NCI-H226 (cell line): ENCODE data around the gene NTMT1.
A peak's percentile ranks its signal among the peaks of the same experiment; 100 is the strongest.

Source experiments
- DNase-seq: peaks from one replicate; pipeline ENCODE4 v3.0.0-alpha.2; 2015

NTMT1 gene

DNA sequence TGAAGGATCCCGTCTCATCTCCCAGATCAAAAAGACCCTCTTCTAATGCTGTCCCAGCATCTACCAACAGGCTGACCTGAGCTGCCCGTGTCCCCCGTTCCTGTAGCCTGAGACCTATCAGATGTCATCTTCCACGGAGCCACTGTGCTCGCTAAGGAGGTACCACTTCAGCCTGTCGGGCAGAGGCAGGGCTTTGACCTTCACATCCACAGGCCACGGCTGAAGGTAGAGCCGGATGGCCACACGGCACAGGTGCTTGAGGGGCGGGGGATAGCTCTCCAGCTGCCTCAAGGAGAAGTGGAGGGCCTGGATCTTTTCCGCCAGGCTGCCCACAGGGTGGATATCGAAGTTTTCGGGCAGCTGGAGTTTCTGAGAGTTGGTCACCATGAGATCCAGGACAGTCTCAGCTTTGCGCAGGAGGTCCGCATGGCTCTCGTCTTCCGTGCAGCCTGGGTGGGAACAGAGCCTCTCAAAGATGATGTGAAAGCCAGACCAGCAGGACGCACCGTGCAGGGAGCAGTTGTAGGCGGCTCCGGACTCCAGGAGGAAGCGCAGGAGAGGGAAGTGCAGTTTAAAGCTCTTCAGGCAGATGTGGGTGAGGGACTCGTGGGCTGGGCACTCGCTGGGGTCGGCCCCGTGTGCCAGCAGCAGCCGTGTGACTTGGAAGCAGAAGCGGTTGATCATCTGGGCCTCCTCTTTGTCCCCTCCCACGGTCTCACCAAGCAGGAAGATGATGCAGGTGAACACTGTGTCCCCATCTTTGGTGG, 11.9 kb downstream of the NTMT1 start:
- DNase-seq, result no peak

DNA sequence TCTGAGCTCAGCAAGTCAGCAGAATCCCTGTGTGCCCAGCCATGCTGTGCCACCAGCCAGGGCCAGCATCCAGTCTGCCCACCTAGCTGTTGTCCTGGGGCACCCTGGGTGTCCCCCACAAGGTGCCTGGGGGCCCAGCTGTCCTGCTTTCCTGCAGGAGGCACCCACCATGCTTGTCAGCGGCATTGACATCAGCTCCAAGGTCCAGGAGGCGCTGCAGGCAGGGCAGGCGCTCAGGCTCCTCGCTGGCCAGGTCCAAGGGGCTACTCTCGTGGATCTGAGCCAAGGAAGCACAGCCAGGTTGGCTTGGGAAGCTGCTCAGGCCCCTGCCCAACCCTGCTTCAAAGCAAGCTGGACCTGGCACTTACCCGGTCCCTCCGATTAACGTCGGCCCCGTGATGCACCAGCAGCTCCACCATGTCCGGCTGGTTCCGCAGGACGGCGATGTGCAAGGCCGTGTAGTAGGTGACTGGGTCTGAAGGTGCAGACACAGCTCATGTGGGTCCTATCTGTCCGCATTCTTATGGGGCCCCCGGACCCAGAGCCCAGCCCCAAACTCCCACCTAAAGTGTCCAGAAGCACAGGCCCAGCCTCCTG, 13.2 kb downstream of the NTMT1 start:
- no peak for DNase-seq

GRCh38 chr9:129639756-129640085, 13.8 kb downstream of the NTMT1 start:
- DNase-seq, result no peak

DNA sequence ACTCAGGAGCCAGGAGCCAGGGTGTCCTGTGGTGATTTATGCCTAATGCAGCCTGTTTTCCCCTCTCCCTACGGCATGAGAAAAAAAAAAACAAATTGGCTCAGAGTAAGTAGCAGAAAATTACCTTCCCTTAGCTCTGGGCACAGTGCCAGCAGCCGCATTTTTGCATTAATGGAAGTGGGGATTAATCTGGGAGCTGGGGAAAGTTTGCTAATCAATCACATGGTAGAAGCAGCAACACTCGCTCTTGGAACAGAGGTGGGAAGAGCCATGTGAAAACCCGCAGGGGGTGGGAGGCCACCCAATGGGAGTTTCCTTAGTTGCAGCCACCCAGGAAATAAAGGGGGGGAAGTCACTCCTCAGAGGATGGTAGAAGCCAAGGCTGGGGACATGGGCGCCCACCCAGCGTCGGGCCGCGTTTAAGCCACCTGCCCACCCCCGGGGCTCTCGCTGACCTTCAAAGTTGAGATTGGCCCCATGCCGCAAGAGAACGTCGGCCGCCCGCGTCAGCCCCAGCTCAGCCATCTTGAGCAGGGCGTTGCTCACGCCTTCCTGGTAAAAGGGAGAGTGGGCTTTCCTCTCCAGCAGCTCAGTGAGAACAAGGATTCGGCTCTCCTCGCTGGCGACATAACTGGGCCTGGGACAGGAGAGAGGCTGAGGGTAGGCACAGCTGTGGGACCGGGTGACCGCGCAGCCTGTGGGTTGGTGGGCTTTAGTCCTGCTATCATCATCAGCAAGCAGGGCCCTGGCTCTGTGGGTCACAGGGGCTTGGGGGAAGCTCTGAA, 14.3 kb downstream of the NTMT1 start:
- DNase-seq, result no peak

DNA sequence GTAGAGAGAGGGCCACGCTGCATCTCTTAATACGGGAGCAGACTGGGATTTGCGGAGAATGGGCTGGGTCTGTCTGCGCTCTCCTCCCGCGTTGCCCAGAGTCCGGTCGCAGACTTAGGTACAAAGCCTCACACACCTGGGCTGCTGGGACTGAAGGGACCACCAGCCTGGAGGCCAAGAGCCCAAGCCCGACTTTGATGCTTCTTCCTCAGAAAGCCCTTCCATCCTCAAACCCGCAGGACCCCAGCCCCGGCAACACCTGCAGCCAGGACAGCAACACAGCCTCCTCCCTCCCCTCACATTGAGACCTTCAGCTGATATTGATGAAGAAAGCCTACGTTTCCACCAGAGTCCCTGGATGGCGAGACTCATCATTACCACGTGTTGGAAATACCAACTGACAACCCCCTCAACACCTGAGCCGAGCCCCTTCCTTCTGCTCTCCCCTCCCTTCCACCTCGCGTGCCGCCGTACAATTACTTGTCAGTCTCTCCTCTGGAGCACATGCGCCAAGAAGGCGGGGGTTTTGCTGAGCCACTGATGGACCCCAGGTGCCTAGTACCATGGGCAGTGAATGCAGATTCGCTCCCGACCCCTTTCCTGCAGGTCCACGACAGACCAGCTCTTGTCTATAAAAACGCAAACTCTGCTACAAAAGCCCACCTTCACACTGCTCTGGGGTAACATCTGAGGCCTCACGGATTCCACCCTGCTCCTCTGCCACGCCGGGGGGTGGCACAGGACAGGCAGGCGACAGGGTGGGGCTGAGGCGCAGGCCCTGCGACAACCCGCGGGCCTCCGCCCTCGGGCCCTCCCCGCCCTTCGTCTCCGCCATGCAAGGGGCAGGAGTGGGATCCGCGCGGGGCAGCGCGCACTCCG, 15.1 kb downstream of the NTMT1 start:
- DNase-seq, result no peak

DNA sequence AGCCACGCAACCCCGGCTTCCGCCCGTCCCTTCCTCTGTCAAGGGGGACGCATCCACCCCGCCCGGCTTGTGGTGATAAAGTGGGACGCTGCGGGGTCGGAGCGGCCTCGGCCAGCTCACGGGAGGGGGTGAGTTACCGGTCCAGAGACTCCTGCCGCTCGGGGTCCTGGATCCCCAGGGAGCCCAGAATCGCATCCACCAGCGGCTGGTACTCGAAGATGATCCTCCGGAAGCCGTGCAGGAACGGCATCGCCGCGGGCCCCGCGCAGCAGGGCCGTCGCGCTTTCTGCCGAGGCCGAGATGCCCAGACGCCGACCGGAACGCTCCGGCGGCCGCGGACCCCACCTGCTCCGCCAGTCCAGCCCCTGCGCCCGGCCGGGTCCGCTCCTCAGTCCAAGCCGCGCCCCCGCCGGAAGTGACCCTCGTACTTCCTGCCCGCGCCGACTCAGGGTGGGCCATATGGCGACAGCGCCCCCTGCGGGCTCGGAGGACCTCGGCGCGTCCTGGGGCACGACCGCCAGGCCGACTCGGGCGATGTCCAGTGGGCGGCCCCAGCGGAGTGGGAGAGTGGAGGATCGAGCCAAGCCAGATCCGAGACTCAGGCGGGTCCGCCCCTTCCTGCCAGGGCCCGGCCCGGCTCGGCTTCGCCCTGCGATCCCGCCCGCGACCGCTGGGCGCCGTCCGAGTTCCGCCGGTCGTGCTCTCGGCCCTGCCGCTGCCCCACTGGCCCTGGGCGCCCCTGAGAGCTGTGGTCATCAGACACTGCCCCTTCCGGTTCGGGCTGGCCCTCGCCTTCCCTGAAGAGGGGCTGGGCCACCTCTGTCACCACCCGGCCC, 16.0 kb downstream of the NTMT1 start, which contains the start of gene ASB6:
ASB6 (minus strand) TSS at position 402 of the 836 bp plus-strand sequence; CDS start at position 250, 152 bp downstream.
- peak; percentile 91 for DNase-seq

DNA sequence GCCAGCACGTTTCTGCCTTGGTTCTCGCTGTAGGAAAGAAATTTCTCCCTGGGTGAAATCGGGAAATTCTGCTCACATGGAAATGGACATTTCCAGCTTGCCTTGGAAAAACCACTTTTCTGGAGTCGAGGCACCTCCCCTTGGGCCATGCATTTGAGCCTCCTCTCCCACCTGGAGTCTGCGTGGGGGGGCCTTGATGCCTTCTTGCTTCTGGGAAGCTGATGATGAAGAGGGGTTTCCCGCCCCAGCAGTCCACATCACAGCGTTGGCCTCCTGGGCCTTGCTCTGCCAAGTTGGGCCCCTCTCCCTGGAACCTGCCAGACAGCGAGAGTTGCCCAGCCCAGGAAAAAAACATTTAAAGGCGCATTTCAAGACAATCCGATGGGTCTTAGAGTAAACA, 17.7 kb downstream of the NTMT1 start:
- no peak for DNase-seq

DNA sequence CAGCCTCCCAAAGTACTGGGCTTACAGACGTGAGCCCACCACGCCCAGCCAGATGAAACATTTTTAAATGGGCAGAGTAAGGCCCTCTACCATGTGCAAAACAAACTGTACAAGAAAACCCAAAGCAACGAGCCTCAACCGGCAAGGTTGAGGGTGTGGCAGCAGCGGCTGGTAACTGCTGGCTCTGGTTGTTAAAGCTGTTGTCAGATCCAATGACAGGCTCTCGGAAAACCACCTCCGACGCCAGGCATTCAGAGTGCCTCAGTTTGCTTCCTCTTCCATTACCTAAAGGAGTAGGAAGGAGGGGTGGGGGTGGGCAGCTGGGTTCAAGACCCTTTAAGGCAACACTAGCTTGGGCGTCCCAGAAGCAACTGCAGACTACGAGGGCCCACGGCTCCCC, 18.4 kb downstream of the NTMT1 start:
- DNase-seq, result no peak

- no peak for DNase-seq
Measured at GRCh38 chr9:129644902-129645301, 18.9 kb downstream of the NTMT1 start.

DNA sequence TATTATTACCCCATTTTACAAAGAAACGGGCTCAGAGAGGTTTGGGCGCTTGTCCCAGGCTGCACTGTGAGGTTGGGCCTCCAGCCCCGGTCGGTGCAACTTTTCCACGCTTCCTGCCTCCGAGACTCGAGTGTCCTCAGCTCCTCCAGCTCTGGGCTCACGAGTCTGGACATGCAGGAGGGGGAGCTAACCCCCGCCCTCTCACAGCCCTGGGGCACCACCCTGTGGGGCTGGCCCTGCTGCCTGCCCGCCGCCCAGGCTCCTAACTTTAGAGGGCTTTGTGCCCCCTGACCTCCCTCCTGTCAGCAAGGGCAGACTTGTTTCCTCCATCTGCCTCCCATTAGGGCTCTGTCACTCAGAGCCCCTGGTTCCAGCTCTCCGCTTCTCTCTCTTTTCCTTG, 20.3 kb downstream of the NTMT1 start:
- no peak for DNase-seq

- DNase-seq, result no peak
Measured at GRCh38 chr9:129646654-129647053, 20.7 kb downstream of the NTMT1 start.

GRCh38 chr9:129647635-129648034, 21.7 kb downstream of the NTMT1 start:
- no peak for DNase-seq

- DNase-seq, result no peak
Measured at GRCh38 chr9:129648092-129648763, 22.3 kb downstream of the NTMT1 start.

GRCh38 chr9:129648764-129649115, 22.8 kb downstream of the NTMT1 start:
- no peak for DNase-seq

- DNase-seq, result no peak
Measured at GRCh38 chr9:129649726-129650679, 24.0 kb downstream of the NTMT1 start.

DNA sequence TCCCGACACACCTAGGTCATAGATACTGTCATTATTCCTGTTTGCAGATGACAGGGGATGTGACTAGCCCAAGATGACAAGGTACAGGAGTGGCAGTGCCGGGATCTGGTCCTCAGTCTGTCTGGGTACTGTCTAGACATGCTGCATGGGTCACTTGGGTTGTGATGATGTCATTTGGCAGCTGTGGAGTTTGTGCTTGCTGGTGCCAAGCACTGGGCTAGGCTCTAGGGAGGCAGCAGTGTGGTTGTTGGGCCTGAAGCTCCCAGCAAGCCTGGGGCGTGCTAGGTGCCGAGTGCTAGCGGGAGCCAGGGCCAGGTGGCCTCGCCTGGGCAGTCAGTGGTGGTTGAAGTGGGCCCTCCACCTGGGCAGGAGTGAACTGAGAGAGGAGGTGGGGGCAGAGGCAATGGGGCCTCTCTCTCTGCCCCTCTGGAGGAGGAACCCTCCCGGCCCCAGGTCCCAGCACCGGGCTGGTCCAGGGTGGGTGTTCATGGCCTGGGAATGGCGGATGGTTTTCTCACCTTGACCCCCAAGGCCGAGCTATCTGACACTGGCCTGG, 24.8 kb downstream of the NTMT1 start:
- DNase-seq, result no peak

GRCh38 chr9:129653823-129654553, 28.0 kb downstream of the NTMT1 start:
- DNase-seq, result no peak

DNA sequence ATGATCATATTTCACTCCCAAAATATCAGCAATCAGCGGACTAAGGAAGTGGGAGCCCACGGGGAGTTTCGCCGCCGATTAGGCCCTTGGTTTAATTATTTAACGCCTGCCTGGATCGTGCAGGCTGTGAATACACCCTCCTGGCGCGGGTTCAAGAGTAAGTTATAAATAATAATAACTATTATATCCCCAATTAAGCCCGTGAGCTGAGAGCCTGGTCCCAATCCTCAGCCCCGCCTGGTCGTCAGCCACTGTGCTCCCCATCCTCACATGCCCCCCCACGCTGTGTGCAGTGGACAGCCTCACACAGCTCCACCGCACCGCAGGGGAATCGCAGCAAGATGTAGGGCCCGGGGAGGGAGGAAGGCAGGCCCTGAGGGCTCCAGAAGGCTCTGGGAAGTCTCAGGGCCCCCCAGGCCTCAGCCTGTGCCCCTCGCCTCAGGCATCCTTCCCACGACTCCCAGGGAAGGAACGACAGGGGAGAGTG, 28.6 kb downstream of the NTMT1 start:
- no peak for DNase-seq

GRCh38 chr9:129655154-129655553, 29.2 kb downstream of the NTMT1 start:
- DNase-seq, result no peak
